Activated naive CD8-positive, alpha-beta T cell treated with anti-CD3 and anti-CD28 coated beads, Interleukin-2, amount 10 ng/mL, durations not matched to agents 7 days and 5 days (primary cell): Measurements from ENCODE around the gene UBE2J1. TPM values are rescaled to one million over a fixed set of nuclear protein-coding genes. Genes with fewer than 3 reads are reported as not detected.
"Not testable (repeated sequence)": the region's sequence is repeated elsewhere in the genome, so short reads cannot be mapped to it uniquely, and the experiment has no call there.

Source experiments
- ATAC-seq: fragments of 150-1000 bp; cut with Tn5 transposase; one replicate; pipeline ENCODE4 v1.10.0; 2021; ENCODE audit warnings: low read depth, moderate library complexity
- POLR2A ChIA-PET: fragments of 350-600 bp; sonication (Branson Sonifier 250); formaldehyde crosslinking; loops from one replicate; lab custom pipeline; 2021; ENCODE audit warnings: antibody characterized with exemption; lab: Charles Lee
- DNase-seq: peaks from one replicate; pipeline ENCODE4 v3.0.0; 2021
- H3K27ac Mint-ChIP-seq: one replicate; pipeline ENCODE4 v1.8.0; 2022; ENCODE audit warnings: mild to moderate bottlenecking, mixed read lengths
- H3K27me3 Mint-ChIP-seq: one replicate; pipeline ENCODE4 v1.8.0; 2022; ENCODE audit warnings: mild to moderate bottlenecking, moderate library complexity, mixed read lengths
- H3K36me3 Mint-ChIP-seq: one replicate; pipeline ENCODE4 v1.8.0; 2021; ENCODE audit warnings: mild to moderate bottlenecking, mixed read lengths
- H3K4me1 Mint-ChIP-seq: one replicate; pipeline ENCODE4 v1.8.0; 2021; ENCODE audit warnings: mixed read lengths
- H3K4me3 Mint-ChIP-seq: one replicate; pipeline ENCODE4 v1.8.0; 2022; ENCODE audit warnings: mild to moderate bottlenecking, moderate library complexity, mixed read lengths
- H3K9me3 Mint-ChIP-seq: one replicate; pipeline ENCODE4 v1.8.0; 2021; ENCODE audit warnings: mixed read lengths
- total RNA-seq, 2 experiments: library from RNA; stranded (reverse); gene quantifications; one replicate each; pipeline ENCODE4 v1.2.3, GENCODE V29; 2021

Gene UBE2J1
- 10 to 100 TPM; 26.5 to 27.9 TPM for total RNA-seq

GRCh38 chr6:89352278-89353117 is at the start of gene UBE2J1:
Gene UBE2J1 (minus strand): TSS chr6:89352722. CDS start chr6:89352569, 153 bp downstream.
- peak within 1 kb of the TSS; percentile 93 for H3K27ac Mint-ChIP-seq
- peaks cover 1% of the 10 kb centered on the region for H3K36me3 Mint-ChIP-seq
- no peaks in the 10 kb centered on the region for H3K9me3 Mint-ChIP-seq
- H3K4me1 Mint-ChIP-seq: peaks cover 53% of the 10 kb centered on the region
- peak; percentile 84 for ATAC-seq
- H3K4me3 Mint-ChIP-seq: peak within 1 kb of the TSS; percentile 96
- POLR2A ChIA-PET: interaction anchor here (0.5 to 4.6 kb wide), 13 partner anchors 11 to 513 kb away, joined by 3 to 24 read pairs (median 5); partner anchors contain the start of genes CASP8AP2, LYRM2, PM20D2 and PNRC1
- H3K27me3 Mint-ChIP-seq: no peaks in the 10 kb centered on the region
- peak; percentile 83 for DNase-seq

GRCh38 chr6:89400912-89401399 is 48.4 kb upstream of the UBE2J1 start:
- POLR2A ChIA-PET: no interaction called here
- H3K27me3 Mint-ChIP-seq: peaks cover under 1% of the 10 kb centered on the region
- ATAC-seq: no peak
- no peaks in the 10 kb centered on the region for H3K36me3 Mint-ChIP-seq
- H3K9me3 Mint-ChIP-seq: no peaks in the 10 kb centered on the region
- H3K4me3 Mint-ChIP-seq: no peak overlapping the region
- no peak overlapping the region for H3K27ac Mint-ChIP-seq
- no peak for DNase-seq
- peaks cover 2% of the 10 kb centered on the region for H3K4me1 Mint-ChIP-seq

GRCh38 chr6:89400050-89400449 is 47.5 kb upstream of the UBE2J1 start:
- H3K4me1 Mint-ChIP-seq: peaks cover 2% of the 10 kb centered on the region
- no peak overlapping the region for H3K27ac Mint-ChIP-seq
- H3K36me3 Mint-ChIP-seq: no peaks in the 10 kb centered on the region
- POLR2A ChIA-PET: no interaction called here
- ATAC-seq (no peak), DNase-seq (no peak)
- H3K27me3 Mint-ChIP-seq: no peaks in the 10 kb centered on the region
- no peak overlapping the region for H3K4me3 Mint-ChIP-seq
- H3K9me3 Mint-ChIP-seq: no peaks in the 10 kb centered on the region

- DNase-seq (no peak), ATAC-seq (no peak)
- no peaks in the 10 kb centered on the region for H3K36me3 Mint-ChIP-seq
- no peak overlapping the region for H3K4me3 Mint-ChIP-seq
- H3K4me1 Mint-ChIP-seq: no peaks in the 10 kb centered on the region
- no peak overlapping the region for H3K27ac Mint-ChIP-seq
- no peaks in the 10 kb centered on the region for H3K27me3 Mint-ChIP-seq
- POLR2A ChIA-PET: no interaction called here
- H3K9me3 Mint-ChIP-seq: no peaks in the 10 kb centered on the region
Observed at GRCh38 chr6:89398762-89399525, 46.4 kb upstream of the UBE2J1 start.

- H3K27ac Mint-ChIP-seq, POLR2A ChIA-PET, ATAC-seq, H3K27me3 Mint-ChIP-seq, H3K4me1 Mint-ChIP-seq, H3K4me3 Mint-ChIP-seq, H3K36me3 Mint-ChIP-seq, H3K9me3 Mint-ChIP-seq, DNase-seq: not testable (repeated sequence)
Observed at GRCh38 chr6:89397884-89398283, 45.4 kb upstream of the UBE2J1 start.

GRCh38 chr6:89393659-89394058 is 41.1 kb upstream of the UBE2J1 start:
- POLR2A ChIA-PET: no interaction called here
- H3K36me3 Mint-ChIP-seq: peaks cover 8% of the 10 kb centered on the region
- no peak for ATAC-seq

GRCh38 chr6:89392823-89393222 is 40.3 kb upstream of the UBE2J1 start:
- Mint-ChIP-seq H3K4me1 (no peaks in the 10 kb centered on the region), H3K36me3 (peaks cover 8% of the 10 kb centered on the region), H3K4me3 (no peak overlapping the region), H3K27ac (no peak overlapping the region), H3K27me3 (no peaks in the 10 kb centered on the region), H3K9me3 (peaks cover 9% of the 10 kb centered on the region)
- ATAC-seq (no peak), DNase-seq (no peak)
- POLR2A ChIA-PET: no interaction called here

More at GRCh38 chr6:89393659-89394058, 41.1 kb upstream of the UBE2J1 start:
- no peak for DNase-seq
- no peaks in the 10 kb centered on the region for H3K4me1 Mint-ChIP-seq
- peaks cover 9% of the 10 kb centered on the region for H3K9me3 Mint-ChIP-seq
- no peak overlapping the region for H3K27ac Mint-ChIP-seq
- no peaks in the 10 kb centered on the region for H3K27me3 Mint-ChIP-seq
- no peak overlapping the region for H3K4me3 Mint-ChIP-seq

- H3K4me3 Mint-ChIP-seq: no peak overlapping the region
- POLR2A ChIA-PET: interaction anchor here (0.6 kb wide), 1 partner anchor 220 kb away, joined by 4 read pairs; no protein-coding TSS in a partner anchor
- H3K36me3 Mint-ChIP-seq: peaks cover 9% of the 10 kb centered on the region
- no peaks in the 10 kb centered on the region for H3K27me3 Mint-ChIP-seq
- DNase-seq (no peak), ATAC-seq (no peak)
- peaks cover 8% of the 10 kb centered on the region for H3K9me3 Mint-ChIP-seq
- peaks cover 4% of the 10 kb centered on the region for H3K4me1 Mint-ChIP-seq
- H3K27ac Mint-ChIP-seq: no peak overlapping the region
Observed at GRCh38 chr6:89388846-89389245, 36.3 kb upstream of the UBE2J1 start.

- no peaks in the 10 kb centered on the region for H3K27me3 Mint-ChIP-seq
- no peak for ATAC-seq
Observed at GRCh38 chr6:89387516-89388201, 35.1 kb upstream of the UBE2J1 start.

GRCh38 chr6:89386917-89387491 is 34.5 kb upstream of the UBE2J1 start:
- Mint-ChIP-seq H3K27me3 (no peaks in the 10 kb centered on the region), H3K27ac (peak overlapping the region; percentile 35), H3K36me3 (peaks cover 2% of the 10 kb centered on the region), H3K4me3 (no peak overlapping the region), H3K4me1 (peaks cover 4% of the 10 kb centered on the region), H3K9me3 (peaks cover 2% of the 10 kb centered on the region)
- POLR2A ChIA-PET: no interaction called here
- ATAC-seq (no peak), DNase-seq (no peak)

More at GRCh38 chr6:89387516-89388201, 35.1 kb upstream of the UBE2J1 start:
- H3K4me3 Mint-ChIP-seq: no peak overlapping the region
- DNase-seq: no peak
- peaks cover 4% of the 10 kb centered on the region for H3K4me1 Mint-ChIP-seq
- peaks cover 2% of the 10 kb centered on the region for H3K9me3 Mint-ChIP-seq
- peak overlapping the region; percentile 35 for H3K27ac Mint-ChIP-seq
- peaks cover 2% of the 10 kb centered on the region for H3K36me3 Mint-ChIP-seq
- POLR2A ChIA-PET: no interaction called here

GRCh38 chr6:89385846-89386245 is 33.3 kb upstream of the UBE2J1 start:
- ATAC-seq: no peak
- H3K9me3 Mint-ChIP-seq: no peaks in the 10 kb centered on the region
- POLR2A ChIA-PET: no interaction called here
- H3K36me3 Mint-ChIP-seq: peaks cover 2% of the 10 kb centered on the region
- H3K4me1 Mint-ChIP-seq: peaks cover 4% of the 10 kb centered on the region
- DNase-seq: no peak
- peaks cover 2% of the 10 kb centered on the region for H3K27me3 Mint-ChIP-seq
- no peak overlapping the region for H3K27ac Mint-ChIP-seq
- no peak overlapping the region for H3K4me3 Mint-ChIP-seq

GRCh38 chr6:89385156-89385667 is 32.7 kb upstream of the UBE2J1 start:
- POLR2A ChIA-PET: no interaction called here
- no peak for ATAC-seq
- Mint-ChIP-seq H3K4me3 (no peak overlapping the region), H3K27ac (no peak overlapping the region), H3K9me3 (no peaks in the 10 kb centered on the region), H3K36me3 (peaks cover 2% of the 10 kb centered on the region), H3K27me3 (peaks cover 4% of the 10 kb centered on the region), H3K4me1 (peaks cover 4% of the 10 kb centered on the region)
- DNase-seq: no peak
